Esophagus squamous epithelium (tissue), 5 donors: ENCODE measurements around the gene CRHR1. TPM values are rescaled to one million over a fixed set of nuclear protein-coding genes. Genes with fewer than 3 reads are reported as not detected.

ENCODE experiments used
- DNase-seq: peaks from one replicate; lab custom pipeline; 2025; lab: John Stamatoyannopoulos, UW
- H3K27ac ChIP-seq, 4 donors: fragments of 200-600 bp; sonication (generic); one replicate each; pipeline ENCODE4 v1.5.1; 2016 to 2019; ENCODE audit warnings: mild to moderate bottlenecking in 1 of 4
- H3K27me3 ChIP-seq, 4 donors: fragments of 200-600 bp; sonication (generic); 1 replicate in 3 of 4; 2 replicates in 1 of 4; pipeline versions ENCODE4 v1.5.1 to v1.6.0; 2017 to 2021; ENCODE audit warnings: antibody characterized with exemption in 1 of 4
- H3K36me3 ChIP-seq, 3 donors: fragments of 200-600 bp; sonication (generic); one replicate each; pipeline ENCODE4 v1.5.1; 2016 to 2019
- H3K4me1 ChIP-seq, 3 donors: fragments of 200-600 bp; sonication (generic); one replicate each; pipeline ENCODE4 v1.5.1; 2017 to 2019
- H3K4me3 ChIP-seq, 4 donors: fragments of 200-600 bp; sonication (generic); 1 replicate in 3 of 4; 2 replicates in 1 of 4; pipeline ENCODE4 v1.5.1; 2016 to 2019; ENCODE audit warnings: mild to moderate bottlenecking in 2 of 4, moderate library complexity in 1 of 4
- H3K9me3 ChIP-seq, 3 donors: fragments of 200-600 bp; sonication (generic); one replicate each; pipeline ENCODE4 v1.5.1; 2016 to 2019
- CTCF ChIP-seq, 6 experiments: fragments of 450-650 bp in 4 of 6; fragments of 200-600 bp in 2 of 6; sonication (generic) in 2 of 6; IDR thresholded peaks; one replicate each; pipeline ENCODE4 v1.5.1; 2016 to 2019; ENCODE audit warnings: antibody characterized with exemption in 6 of 6, mild to moderate bottlenecking in 4 of 6, moderate library complexity in 4 of 6
- POLR2A ChIP-seq, 4 donors: fragments of 450-650 bp; IDR thresholded peaks; one replicate each; pipeline ENCODE4 v1.6.1; 2017; ENCODE audit warnings: antibody characterized with exemption in 4 of 4, mild to moderate bottlenecking in 4 of 4, moderate library complexity in 3 of 4
- WGBS, 2 donors: methylation state at CpG; one replicate each; pipeline ENCODE4 v1.1.5; 2018; 5-methylcytosine and 5-hydroxymethylcytosine counted together
- intact Hi-C: fragments of 100-400 bp; cut with DNase I; formaldehyde crosslinking; loops from one replicate; pipeline ENCODE4 v1.15.0; 2022
- total RNA-seq, 4 donors: library from RNA; depleted of rRNA; stranded (reverse); fragments of >200 nt; gene quantifications; one replicate each; pipeline ENCODE4 v1.1.0, GENCODE V29; 2016
- donor health status: DM: yes; HTN: yes; CAD: no.

The CRHR1 gene
- total RNA-seq, 4 donors from 2014 or later: not detected

- Histone ChIP-seq H3K27me3 (peaks cover 0 to 97% (median 2%) of the 10 kb centered on the region in 4 donors), H3K4me1 (peaks cover 3 to 33% (median 5%) of the 10 kb centered on the region in 3 donors), H3K36me3 (no peaks in the 10 kb centered on the region), H3K4me3 (no peak overlapping the region), H3K9me3 (no peaks in the 10 kb centered on the region), H3K27ac (no peak overlapping the region)
- TF ChIP-seq CTCF (IDR thresholded peaks at IDR 0.05) (no peak), POLR2A (IDR thresholded peaks at IDR 0.05) (no peak)
- WGBS, 2 donors: 69% methylated on average over 3 of the region's 3 CpGs
- intact Hi-C loops: no loop called here
- DNase-seq: no peak
Measured at GRCh38 chr17:45792437-45792836, 8.3 kb downstream of the CRHR1 start.

GRCh38 chr17:45792995-45793755 lies 9.1 kb downstream of the CRHR1 start:
- intact Hi-C loops: no loop called here
- WGBS, 2 donors: 61 to 63% methylated on average over 14 to 20 of the region's 22 CpGs
- no peak for DNase-seq
- Histone ChIP-seq H3K4me1 (peaks cover 3 to 33% (median 5%) of the 10 kb centered on the region in 3 donors), H3K27ac (no peak overlapping the region), H3K4me3 (no peak overlapping the region), H3K36me3 (no peaks in the 10 kb centered on the region), H3K9me3 (no peaks in the 10 kb centered on the region), H3K27me3 (peaks cover 0 to 97% (median 2%) of the 10 kb centered on the region in 4 donors)
- TF ChIP-seq POLR2A (IDR thresholded peaks at IDR 0.05) (no peak), CTCF (IDR thresholded peaks at IDR 0.05) (no peak)

- intact Hi-C loops: no loop called here
- peaks cover 3 to 33% (median 5%) of the 10 kb centered on the region in 3 donors for H3K4me1 ChIP-seq
- no peak for DNase-seq
- TF ChIP-seq POLR2A (IDR thresholded peaks at IDR 0.05) (no peak), CTCF (IDR thresholded peaks at IDR 0.05) (no peak)
- H3K9me3 ChIP-seq: no peaks in the 10 kb centered on the region
- 61 to 72% methylated on average over 5 to 7 of the region's 8 CpGs for WGBS, 2 donors
- H3K27ac ChIP-seq: no peak overlapping the region
- no peaks in the 10 kb centered on the region for H3K36me3 ChIP-seq
- no peak overlapping the region for H3K4me3 ChIP-seq
- H3K27me3 ChIP-seq: peaks cover 0 to 97% (median 2%) of the 10 kb centered on the region in 4 donors
Measured at GRCh38 chr17:45793999-45794540, 9.9 kb downstream of the CRHR1 start.

GRCh38 chr17:45794840-45795239 lies 10.7 kb downstream of the CRHR1 start:
- 57 to 63% methylated on average over 2 to 3 of the region's 6 CpGs for WGBS, 2 donors
- Histone ChIP-seq H3K4me3 (no peak overlapping the region), H3K4me1 (peaks cover 3 to 31% (median 5%) of the 10 kb centered on the region in 3 donors), H3K36me3 (no peaks in the 10 kb centered on the region), H3K27me3 (peaks cover 0 to 96% (median 2%) of the 10 kb centered on the region in 4 donors), H3K9me3 (no peaks in the 10 kb centered on the region), H3K27ac (no peak overlapping the region)
- TF ChIP-seq CTCF (IDR thresholded peaks at IDR 0.05) (no peak), POLR2A (IDR thresholded peaks at IDR 0.05) (no peak)
- intact Hi-C loops: no loop called here
- no peak for DNase-seq

- no peaks in the 10 kb centered on the region for H3K9me3 ChIP-seq
- H3K4me3 ChIP-seq: no peak overlapping the region
- TF ChIP-seq CTCF (IDR thresholded peaks at IDR 0.05) (no peak), POLR2A (IDR thresholded peaks at IDR 0.05) (no peak)
- H3K4me1 ChIP-seq: no peaks in the 10 kb centered on the region
- H3K36me3 ChIP-seq: no peaks in the 10 kb centered on the region
- no peak overlapping the region for H3K27ac ChIP-seq
- WGBS, 2 donors: 0 to 36% methylated on average over 1 to 2 of the region's 2 CpGs
- no peak for DNase-seq
- H3K27me3 ChIP-seq: peaks cover 0 to 97% (median 0%) of the 10 kb centered on the region in 4 donors
- intact Hi-C loops: no loop called here
Measured at GRCh38 chr17:45800816-45801215, 16.7 kb downstream of the CRHR1 start.
